Vagina (tissue), 2 donors: ENCODE data around the gene METTL21C.

ENCODE experiments used
- POLR2A ChIP-seq, 2 donors: fragments of 450-650 bp; IDR thresholded peaks; one replicate each; pipeline ENCODE4 v1.6.1; 2017; ENCODE audit warnings: antibody characterized with exemption in 2 of 2, mild to moderate bottlenecking in 2 of 2, moderate library complexity in 2 of 2
- POLR2AphosphoS5 ChIP-seq, 2 donors: sonication (generic); formaldehyde crosslinking; IDR thresholded peaks; one replicate each; pipeline ENCODE4 v1.9.0; 2017; ENCODE audit warnings: antibody characterized with exemption in 2 of 2, mild to moderate bottlenecking in 2 of 2, low read depth in 1 of 2; ENCODE audit not compliant: insufficient read depth in 1 of 2
- TF ChIP-seq, protein P1 (sequence below), 3 experiments: fragments of 450-650 bp in 2 of 3; fragments of 200-600 bp in 1 of 3; sonication (generic) in 1 of 3; IDR thresholded peaks; one replicate each; pipeline ENCODE4 v1.5.1; 2017 to 2019; ENCODE audit warnings: antibody characterized with exemption in 3 of 3, mild to moderate bottlenecking in 2 of 3, moderate library complexity in 2 of 3

DNA sequence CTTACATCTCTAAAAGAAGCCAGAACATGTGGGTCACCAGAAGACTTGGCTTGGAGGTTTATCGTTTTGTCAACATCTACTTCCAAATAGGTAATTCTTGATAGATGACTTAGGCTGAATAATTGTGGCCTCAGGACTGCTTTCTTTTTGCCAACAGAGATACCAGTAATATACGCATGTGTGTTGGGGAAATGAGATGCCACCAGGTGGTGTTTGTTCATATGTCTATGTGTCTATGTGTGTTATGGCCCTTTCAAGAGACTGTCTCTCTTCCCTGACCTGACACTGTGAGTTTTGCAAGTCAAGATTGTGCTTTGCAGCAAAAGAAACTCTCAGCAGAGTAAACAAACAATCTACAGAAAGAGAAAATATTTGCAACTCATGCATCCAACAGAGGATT lies 31.6 kb upstream of the METTL21C start:
- TF ChIP-seq, protein P1, sequence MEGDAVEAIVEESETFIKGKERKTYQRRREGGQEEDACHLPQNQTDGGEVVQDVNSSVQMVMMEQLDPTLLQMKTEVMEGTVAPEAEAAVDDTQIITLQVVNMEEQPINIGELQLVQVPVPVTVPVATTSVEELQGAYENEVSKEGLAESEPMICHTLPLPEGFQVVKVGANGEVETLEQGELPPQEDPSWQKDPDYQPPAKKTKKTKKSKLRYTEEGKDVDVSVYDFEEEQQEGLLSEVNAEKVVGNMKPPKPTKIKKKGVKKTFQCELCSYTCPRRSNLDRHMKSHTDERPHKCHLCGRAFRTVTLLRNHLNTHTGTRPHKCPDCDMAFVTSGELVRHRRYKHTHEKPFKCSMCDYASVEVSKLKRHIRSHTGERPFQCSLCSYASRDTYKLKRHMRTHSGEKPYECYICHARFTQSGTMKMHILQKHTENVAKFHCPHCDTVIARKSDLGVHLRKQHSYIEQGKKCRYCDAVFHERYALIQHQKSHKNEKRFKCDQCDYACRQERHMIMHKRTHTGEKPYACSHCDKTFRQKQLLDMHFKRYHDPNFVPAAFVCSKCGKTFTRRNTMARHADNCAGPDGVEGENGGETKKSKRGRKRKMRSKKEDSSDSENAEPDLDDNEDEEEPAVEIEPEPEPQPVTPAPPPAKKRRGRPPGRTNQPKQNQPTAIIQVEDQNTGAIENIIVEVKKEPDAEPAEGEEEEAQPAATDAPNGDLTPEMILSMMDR (IDR thresholded peaks at IDR 0.05), result no peak
- TF ChIP-seq POLR2A (IDR thresholded peaks at IDR 0.05) (no peak), POLR2AphosphoS5 (IDR thresholded peaks at IDR 0.05; ENCODE audit: insufficient read depth in 1 of 2, low read depth in 1 of 2) (no peak)
